ENCODE results near the gene IL17RD. TPM values are rescaled to one million over a fixed set of nuclear protein-coding genes. Genes with fewer than 3 reads are reported as not detected.

IL17RD gene
- total and polyA plus RNA-seq, 2 donors from 2014 or later = 4.4 to 18.9 TPM

DNA sequence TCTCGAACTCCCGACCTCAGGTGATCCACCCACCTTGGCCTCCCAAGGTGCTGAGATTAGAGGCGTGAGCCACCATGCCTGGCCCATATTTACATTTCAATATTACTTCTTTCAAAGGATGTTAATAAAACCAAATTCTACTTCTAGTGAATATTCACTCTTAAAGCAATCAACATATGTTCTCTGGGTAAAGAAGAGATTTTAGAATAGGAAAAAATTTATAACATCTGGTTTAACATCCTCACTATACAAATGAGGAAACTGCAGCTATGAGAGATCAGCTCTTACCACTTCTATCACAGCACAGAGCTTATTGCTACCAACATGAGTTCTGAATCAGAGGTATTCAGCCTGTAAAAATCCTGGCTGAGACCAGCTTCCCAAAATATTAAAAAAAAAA lies 48.7 kb downstream of the IL17RD start:
- TF ChIP-seq, protein P1, sequence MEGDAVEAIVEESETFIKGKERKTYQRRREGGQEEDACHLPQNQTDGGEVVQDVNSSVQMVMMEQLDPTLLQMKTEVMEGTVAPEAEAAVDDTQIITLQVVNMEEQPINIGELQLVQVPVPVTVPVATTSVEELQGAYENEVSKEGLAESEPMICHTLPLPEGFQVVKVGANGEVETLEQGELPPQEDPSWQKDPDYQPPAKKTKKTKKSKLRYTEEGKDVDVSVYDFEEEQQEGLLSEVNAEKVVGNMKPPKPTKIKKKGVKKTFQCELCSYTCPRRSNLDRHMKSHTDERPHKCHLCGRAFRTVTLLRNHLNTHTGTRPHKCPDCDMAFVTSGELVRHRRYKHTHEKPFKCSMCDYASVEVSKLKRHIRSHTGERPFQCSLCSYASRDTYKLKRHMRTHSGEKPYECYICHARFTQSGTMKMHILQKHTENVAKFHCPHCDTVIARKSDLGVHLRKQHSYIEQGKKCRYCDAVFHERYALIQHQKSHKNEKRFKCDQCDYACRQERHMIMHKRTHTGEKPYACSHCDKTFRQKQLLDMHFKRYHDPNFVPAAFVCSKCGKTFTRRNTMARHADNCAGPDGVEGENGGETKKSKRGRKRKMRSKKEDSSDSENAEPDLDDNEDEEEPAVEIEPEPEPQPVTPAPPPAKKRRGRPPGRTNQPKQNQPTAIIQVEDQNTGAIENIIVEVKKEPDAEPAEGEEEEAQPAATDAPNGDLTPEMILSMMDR (IDR thresholded peaks at IDR 0.05; ENCODE audit: borderline replicate concordance, extremely low read depth, insufficient read depth) = no peak
- intact Hi-C loops (cut with DNase I) = no loop called here
- Histone ChIP-seq H3K4me1 (ENCODE audit: control insufficient read depth in 2 of 3, insufficient read depth in 2 of 3, low read depth in 1 of 3, low read length in 3 of 3) (peaks cover 0 to 3% (median 0%) of the 10 kb centered on the region in 3 donors), H3K27ac (ENCODE audit: low read depth in 2 of 2, low read length in 2 of 2) (no peak overlapping the region), H3K36me3 (ENCODE audit: control insufficient read depth in 2 of 3, insufficient read depth in 3 of 3, low read length in 3 of 3) (peaks cover 0 to 4% (median 0%) of the 10 kb centered on the region in 3 donors), H3K27me3 (ENCODE audit: control insufficient read depth, insufficient read depth, low read length) (no peaks in the 10 kb centered on the region), H3K4me3 (ENCODE audit: low read length in 3 of 3) (no peak overlapping the region), H3K9ac (ENCODE audit: low read length in 3 of 3) (no peak overlapping the region), H3K9me3 (ENCODE audit: control insufficient read depth in 2 of 3, insufficient read depth in 1 of 3, low read length in 3 of 3) (no peaks in the 10 kb centered on the region)
- no peak for FAIRE-seq
- DNase-seq = no peak

DNA sequence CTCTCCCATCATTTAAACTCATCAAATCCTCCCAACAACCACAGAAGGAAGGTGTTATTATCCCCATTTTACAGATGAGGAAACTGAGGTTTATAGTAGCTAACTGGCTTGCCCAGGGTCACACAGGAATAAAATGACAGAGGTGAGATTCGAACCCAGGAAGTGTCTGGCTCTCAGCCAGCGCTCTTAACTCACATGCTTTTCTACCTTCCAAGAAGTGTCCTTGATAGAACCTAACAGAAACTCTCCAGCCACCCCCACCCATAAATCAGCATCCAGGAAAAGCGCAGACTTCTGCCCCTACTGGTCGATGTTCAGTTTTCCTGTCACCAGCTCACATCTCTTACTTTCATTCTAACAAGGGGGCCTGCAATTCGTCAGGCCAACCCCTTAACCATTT lies 52.9 kb downstream of the IL17RD start:
- intact Hi-C loops (cut with DNase I) = no loop called here
- TF ChIP-seq, protein P1 (IDR thresholded peaks at IDR 0.05; ENCODE audit: borderline replicate concordance, extremely low read depth, insufficient read depth) = no peak
- Histone ChIP-seq H3K36me3 (ENCODE audit: control insufficient read depth in 2 of 3, insufficient read depth in 3 of 3, low read length in 3 of 3) (peaks cover 0 to 4% (median 0%) of the 10 kb centered on the region in 3 donors), H3K27ac (ENCODE audit: low read depth in 2 of 2, low read length in 2 of 2) (no peak overlapping the region), H3K9ac (ENCODE audit: low read length in 3 of 3) (no peak overlapping the region), H3K27me3 (ENCODE audit: control insufficient read depth, insufficient read depth, low read length) (no peaks in the 10 kb centered on the region), H3K4me1 (ENCODE audit: control insufficient read depth in 2 of 3, insufficient read depth in 2 of 3, low read depth in 1 of 3, low read length in 3 of 3) (no peaks in the 10 kb centered on the region), H3K9me3 (ENCODE audit: control insufficient read depth in 2 of 3, insufficient read depth in 1 of 3, low read length in 3 of 3) (no peaks in the 10 kb centered on the region), H3K4me3 (ENCODE audit: low read length in 3 of 3) (no peak overlapping the region)
- no peak for FAIRE-seq
- DNase-seq = peak in 1 of 5 donors; percentile 55

DNA sequence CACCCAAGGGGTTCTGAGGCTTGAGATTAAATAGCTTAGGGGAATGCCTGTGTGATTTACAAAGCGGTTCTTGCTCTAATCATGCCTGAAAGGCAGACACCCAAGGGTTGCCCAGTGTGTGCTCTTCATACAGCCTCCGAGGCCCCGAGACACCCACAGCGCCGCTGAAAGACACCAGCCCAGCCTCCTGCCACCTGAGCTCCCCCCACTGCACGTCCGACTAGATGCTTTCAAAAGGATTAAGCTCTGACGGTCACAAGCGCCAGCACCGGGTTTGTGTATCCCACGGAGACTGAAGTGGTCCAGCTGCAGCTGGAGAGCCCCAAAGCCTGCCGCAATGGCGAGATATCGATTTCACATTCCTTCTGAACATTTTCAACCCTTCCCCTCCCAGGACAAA lies 54.4 kb downstream of the IL17RD start:
- intact Hi-C loops (cut with DNase I) = no loop called here
- Histone ChIP-seq H3K27me3 (ENCODE audit: control insufficient read depth, insufficient read depth, low read length) (no peaks in the 10 kb centered on the region), H3K4me1 (ENCODE audit: control insufficient read depth in 2 of 3, insufficient read depth in 2 of 3, low read depth in 1 of 3, low read length in 3 of 3) (no peaks in the 10 kb centered on the region), H3K27ac (ENCODE audit: low read depth in 2 of 2, low read length in 2 of 2) (no peak overlapping the region), H3K36me3 (ENCODE audit: control insufficient read depth in 2 of 3, insufficient read depth in 3 of 3, low read length in 3 of 3) (peaks cover 0 to 4% (median 1%) of the 10 kb centered on the region in 3 donors), H3K4me3 (ENCODE audit: low read length in 3 of 3) (no peak overlapping the region), H3K9ac (ENCODE audit: low read length in 3 of 3) (no peak overlapping the region), H3K9me3 (ENCODE audit: control insufficient read depth in 2 of 3, insufficient read depth in 1 of 3, low read length in 3 of 3) (no peaks in the 10 kb centered on the region)
- TF ChIP-seq, protein P1 (IDR thresholded peaks at IDR 0.05; ENCODE audit: borderline replicate concordance, extremely low read depth, insufficient read depth) = no peak
- DNase-seq (peak in 2 of 5 donors; percentile 36 to 67), FAIRE-seq (no peak)

DNA sequence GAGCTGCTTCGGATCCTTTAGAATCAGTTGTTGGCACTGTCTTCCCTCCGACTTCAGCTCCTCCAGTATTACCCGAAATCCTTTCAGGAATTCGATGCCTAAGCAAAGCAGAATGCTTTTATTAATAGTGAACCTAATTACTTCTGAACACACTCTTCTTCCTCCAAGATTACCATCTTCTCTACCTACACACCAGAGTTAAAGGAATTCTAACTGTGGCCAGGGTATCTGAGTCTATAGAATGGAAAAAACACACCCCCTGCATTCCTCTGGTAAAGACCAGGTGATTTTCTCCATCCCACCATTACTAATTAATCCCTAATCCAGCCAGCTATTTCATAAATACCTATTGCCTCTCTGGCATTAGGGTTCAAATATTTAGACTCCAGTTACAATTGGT lies 54.9 kb downstream of the IL17RD start:
- no peak overlapping the region for H3K27ac ChIP-seq (ENCODE audit: low read depth in 2 of 2, low read length in 2 of 2)
- no peaks in the 10 kb centered on the region for H3K9me3 ChIP-seq (ENCODE audit: control insufficient read depth in 2 of 3, insufficient read depth in 1 of 3, low read length in 3 of 3)
- no peak overlapping the region for H3K9ac ChIP-seq (ENCODE audit: low read length in 3 of 3)
- H3K27me3 ChIP-seq (ENCODE audit: control insufficient read depth, insufficient read depth, low read length) = no peaks in the 10 kb centered on the region
- H3K4me3 ChIP-seq (ENCODE audit: low read length in 3 of 3) = no peak overlapping the region
- TF ChIP-seq, protein P1 (IDR thresholded peaks at IDR 0.05; ENCODE audit: borderline replicate concordance, extremely low read depth, insufficient read depth) = no peak
- FAIRE-seq (no peak), DNase-seq (no peak)
- peaks cover 0 to 5% (median 4%) of the 10 kb centered on the region in 3 donors for H3K36me3 ChIP-seq (ENCODE audit: control insufficient read depth in 2 of 3, insufficient read depth in 3 of 3, low read length in 3 of 3)
- H3K4me1 ChIP-seq (ENCODE audit: control insufficient read depth in 2 of 3, insufficient read depth in 2 of 3, low read depth in 1 of 3, low read length in 3 of 3) = no peaks in the 10 kb centered on the region
- intact Hi-C loops (cut with DNase I) = no loop called here

Data from kidney (tissue), 14 donors.